ENCODE data around the gene VSTM2L.

VSTM2L gene

DNA sequence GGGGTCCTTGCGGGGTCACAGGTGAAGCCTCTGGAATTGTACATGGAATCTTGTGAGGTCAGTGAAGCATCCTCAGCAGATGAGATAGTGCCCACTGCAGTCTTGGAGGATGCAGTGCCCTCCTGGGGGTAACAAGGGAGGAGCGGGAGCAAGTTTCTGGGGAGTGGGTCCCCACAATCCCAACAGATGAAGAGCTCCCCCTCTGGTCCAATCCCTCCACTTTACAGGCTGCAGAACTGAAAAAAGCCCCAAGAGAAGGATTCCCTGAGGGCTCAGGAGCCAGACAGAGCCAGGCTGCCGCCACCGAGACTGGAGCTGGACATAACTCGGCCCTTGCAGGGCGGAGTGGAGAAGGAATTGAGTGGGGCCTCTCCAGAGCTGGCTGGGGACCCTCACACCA lies 77.9 kb downstream of the VSTM2L start:
- TF ChIP-seq, protein P1, sequence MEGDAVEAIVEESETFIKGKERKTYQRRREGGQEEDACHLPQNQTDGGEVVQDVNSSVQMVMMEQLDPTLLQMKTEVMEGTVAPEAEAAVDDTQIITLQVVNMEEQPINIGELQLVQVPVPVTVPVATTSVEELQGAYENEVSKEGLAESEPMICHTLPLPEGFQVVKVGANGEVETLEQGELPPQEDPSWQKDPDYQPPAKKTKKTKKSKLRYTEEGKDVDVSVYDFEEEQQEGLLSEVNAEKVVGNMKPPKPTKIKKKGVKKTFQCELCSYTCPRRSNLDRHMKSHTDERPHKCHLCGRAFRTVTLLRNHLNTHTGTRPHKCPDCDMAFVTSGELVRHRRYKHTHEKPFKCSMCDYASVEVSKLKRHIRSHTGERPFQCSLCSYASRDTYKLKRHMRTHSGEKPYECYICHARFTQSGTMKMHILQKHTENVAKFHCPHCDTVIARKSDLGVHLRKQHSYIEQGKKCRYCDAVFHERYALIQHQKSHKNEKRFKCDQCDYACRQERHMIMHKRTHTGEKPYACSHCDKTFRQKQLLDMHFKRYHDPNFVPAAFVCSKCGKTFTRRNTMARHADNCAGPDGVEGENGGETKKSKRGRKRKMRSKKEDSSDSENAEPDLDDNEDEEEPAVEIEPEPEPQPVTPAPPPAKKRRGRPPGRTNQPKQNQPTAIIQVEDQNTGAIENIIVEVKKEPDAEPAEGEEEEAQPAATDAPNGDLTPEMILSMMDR (IDR thresholded peaks at IDR 0.05; ENCODE audit: insufficient read depth, low read depth, low read length, missing control alignments), result no peak
- no peak for DNase-seq (ENCODE audit: low read depth)
- H3K4me3 ChIP-seq (ENCODE audit: low read length), result no peak overlapping the region

DNA sequence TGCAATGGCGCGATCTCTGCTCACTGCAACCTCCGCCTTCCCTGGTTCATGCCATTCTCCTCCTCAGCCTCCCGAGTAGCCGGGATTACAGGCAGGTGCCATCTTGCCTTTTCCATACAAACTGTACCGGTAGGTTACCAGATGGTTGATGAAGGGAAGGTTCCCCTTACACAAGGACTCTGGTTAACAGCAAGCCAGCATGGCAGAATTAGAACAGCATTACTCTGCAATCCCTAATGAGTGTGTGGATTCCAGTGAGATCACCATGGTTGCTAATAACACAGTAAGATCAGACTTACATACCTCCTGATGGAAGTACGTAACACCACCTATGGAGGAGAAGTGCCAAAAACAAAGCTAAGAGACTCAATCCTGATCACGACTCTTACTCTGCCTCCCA lies 78.6 kb downstream of the VSTM2L start:
- TF ChIP-seq, protein P1 (IDR thresholded peaks at IDR 0.05; ENCODE audit: insufficient read depth, low read depth, low read length, missing control alignments), result no peak
- DNase-seq (ENCODE audit: low read depth), result no peak
- no peak overlapping the region for H3K4me3 ChIP-seq (ENCODE audit: low read length)

- TF ChIP-seq, protein P1 (IDR thresholded peaks at IDR 0.05; ENCODE audit: insufficient read depth, low read depth, low read length, missing control alignments), result no peak
Observed at GRCh38 chr20:37983286-37983685, 80.4 kb downstream of the VSTM2L start.

DNA sequence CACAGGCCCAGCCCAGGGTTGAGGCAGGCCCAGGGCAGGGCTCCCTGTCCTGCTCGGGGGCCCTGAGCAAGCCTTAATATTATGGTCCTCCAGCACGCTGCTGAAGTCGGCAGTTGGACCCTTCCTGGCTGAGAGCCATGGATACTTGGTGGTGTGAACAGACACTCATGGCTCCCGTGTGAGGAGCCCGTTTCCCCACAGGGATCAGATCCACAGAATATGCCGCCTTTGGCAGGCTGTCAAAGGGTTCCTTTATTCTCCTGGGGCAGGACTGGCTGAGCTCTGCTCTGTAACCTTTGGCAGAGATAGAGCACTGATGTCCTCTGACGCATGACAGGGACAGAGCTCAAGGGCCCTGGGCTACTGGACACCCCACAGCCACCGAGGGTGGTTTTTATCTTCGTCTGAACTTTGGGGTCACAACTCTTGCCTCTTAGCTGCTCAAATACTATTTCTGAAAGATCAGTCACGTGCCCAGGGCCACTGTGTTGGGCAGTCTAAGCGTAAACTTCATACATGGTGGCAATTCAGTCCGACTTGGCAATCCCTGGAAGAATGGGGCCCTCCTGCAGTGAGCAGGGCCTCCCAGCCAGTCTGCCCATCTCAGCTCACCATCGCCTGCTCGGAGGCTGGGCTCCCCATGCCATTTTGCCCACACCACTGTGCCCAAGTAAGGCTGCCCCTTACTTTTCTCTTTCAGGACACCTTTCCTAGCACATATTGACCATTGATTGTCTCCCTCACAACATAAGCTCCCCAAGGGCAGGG lies 81.3 kb downstream of the VSTM2L start:
- DNase-seq (ENCODE audit: low read depth), result no peak
- H3K4me3 ChIP-seq (ENCODE audit: low read length), result no peak overlapping the region
- TF ChIP-seq, protein P1 (IDR thresholded peaks at IDR 0.05; ENCODE audit: insufficient read depth, low read depth, low read length, missing control alignments), result no peak

More at GRCh38 chr20:37983286-37983685, 80.4 kb downstream of the VSTM2L start:
- DNase-seq (ENCODE audit: low read depth), result no peak
- no peak overlapping the region for H3K4me3 ChIP-seq (ENCODE audit: low read length)

DNA sequence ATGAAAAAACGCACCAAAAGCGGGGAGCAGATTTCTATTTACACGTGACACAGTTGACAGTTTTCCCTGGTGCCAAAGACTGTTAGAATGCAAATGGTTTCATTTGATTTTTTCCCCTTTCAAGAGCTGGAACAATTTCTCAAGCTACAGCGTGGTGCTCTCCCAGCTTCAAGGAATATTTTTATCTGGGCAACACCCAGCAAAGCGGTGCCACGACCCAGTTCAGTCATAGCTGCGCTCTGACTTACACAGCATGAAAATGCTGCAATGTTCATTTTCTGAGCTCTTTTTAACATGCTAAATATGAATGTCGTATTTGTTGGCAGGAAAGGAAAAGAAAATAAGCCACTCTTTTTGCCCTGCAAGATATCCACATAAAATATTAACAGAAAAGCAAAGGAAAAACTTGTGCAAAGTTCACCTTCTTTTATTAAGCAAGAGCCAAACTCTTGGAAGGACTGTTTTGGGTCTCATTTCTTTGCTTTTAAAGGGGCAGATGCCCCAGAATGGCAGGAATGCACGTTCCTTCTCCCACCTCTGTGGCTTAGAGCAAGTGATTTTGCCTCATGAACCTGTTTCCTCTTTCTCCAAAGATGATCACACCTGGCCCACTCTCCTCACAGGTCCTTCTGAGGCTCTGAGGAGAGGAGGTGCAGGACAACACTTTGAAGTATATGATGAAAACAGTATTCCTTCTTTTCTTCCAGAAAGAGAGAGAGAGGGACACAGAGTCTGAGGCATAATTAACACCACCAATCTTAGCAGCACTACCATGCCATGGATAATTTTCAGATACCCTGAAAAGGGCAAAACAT lies 83.3 kb downstream of the VSTM2L start:
- TF ChIP-seq, protein P1 (IDR thresholded peaks at IDR 0.05; ENCODE audit: insufficient read depth, low read depth, low read length, missing control alignments), result no peak
- H3K4me3 ChIP-seq (ENCODE audit: low read length), result no peak overlapping the region
- no peak for DNase-seq (ENCODE audit: low read depth)

DNA sequence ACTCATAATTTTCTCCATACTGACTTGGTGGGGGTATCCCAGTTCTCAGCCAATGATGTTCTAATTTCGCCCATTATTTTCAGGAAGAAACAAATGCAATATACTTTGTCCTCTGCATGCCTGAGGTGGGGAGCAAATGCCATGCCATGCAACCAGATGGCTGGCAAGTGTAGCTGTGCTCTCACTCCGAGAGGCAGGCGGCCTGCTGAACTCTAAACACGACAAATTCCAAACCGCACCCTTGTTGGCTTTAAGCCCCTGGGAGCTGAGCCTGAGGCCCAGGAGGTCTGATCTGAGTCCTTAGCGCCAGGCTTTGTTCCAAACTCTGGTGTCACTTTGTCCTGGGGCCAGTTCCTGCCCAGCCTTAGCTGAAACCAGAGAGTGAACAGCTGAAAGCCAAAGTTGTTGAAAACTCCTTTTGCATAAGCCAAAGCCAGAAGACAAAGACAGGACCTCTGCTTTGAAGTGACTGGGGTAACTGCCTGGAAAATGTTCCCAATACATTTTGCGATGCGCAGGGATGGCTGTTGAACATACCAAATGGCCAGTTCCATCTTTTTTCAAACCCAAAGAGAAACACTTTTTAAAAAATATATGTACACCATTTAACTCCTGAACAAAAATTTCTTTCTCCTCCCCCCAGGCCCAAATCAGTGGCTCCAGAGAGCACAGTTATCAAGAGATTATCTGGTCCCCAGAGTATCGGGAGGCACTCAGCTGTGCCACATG lies 84.1 kb downstream of the VSTM2L start:
- no peak for DNase-seq (ENCODE audit: low read depth)
- TF ChIP-seq, protein P1 (IDR thresholded peaks at IDR 0.05; ENCODE audit: insufficient read depth, low read depth, low read length, missing control alignments), result no peak
- H3K4me3 ChIP-seq (ENCODE audit: low read length), result no peak overlapping the region

Data from epithelial cell of esophagus (primary cell).